Calu3 (cell line): Measurements from ENCODE around the gene ZBTB21. TPM values are rescaled to one million over a fixed set of nuclear protein-coding genes. Genes with fewer than 3 reads are reported as not detected.

ENCODE experiments used
- BruUV-seq: library from RNA; stranded (reverse); fragments of 400-500 nt; replicated peaks from 2 replicates; lab custom pipeline; 2021; lab: Mats Ljungman, UMichigan
- CTCF ChIA-PET: fragments of 300-600 bp; sonication (Branson Sonifier 250); formaldehyde crosslinking; loops from one replicate; lab custom pipeline; 2022; ENCODE audit warnings: antibody characterized with exemption; lab: Charles Lee
- DNase-seq: peaks from one replicate; pipeline ENCODE4 v3.0.0; 2022
- H3K27ac Mint-ChIP-seq: one replicate; pipeline ENCODE4 v1.8.0; 2022; ENCODE audit warnings: mixed read lengths; ENCODE audit not compliant: unreplicated experiment
- H3K27me3 Mint-ChIP-seq: one replicate; pipeline ENCODE4 v1.8.0; 2022; ENCODE audit warnings: mixed read lengths; ENCODE audit not compliant: unreplicated experiment
- H3K36me3 Mint-ChIP-seq: one replicate; pipeline ENCODE4 v1.8.0; 2022; ENCODE audit warnings: mild to moderate bottlenecking, moderate library complexity, mixed read lengths; ENCODE audit not compliant: insufficient read depth, unreplicated experiment
- H3K4me1 Mint-ChIP-seq: one replicate; pipeline ENCODE4 v1.8.0; 2022; ENCODE audit warnings: mild to moderate bottlenecking, low read depth, mixed read lengths; ENCODE audit not compliant: unreplicated experiment
- H3K4me3 Mint-ChIP-seq: one replicate; pipeline ENCODE4 v1.8.0; 2022; ENCODE audit warnings: mild to moderate bottlenecking, low read depth, moderate library complexity, mixed read lengths; ENCODE audit not compliant: unreplicated experiment
- H3K9me3 Mint-ChIP-seq: one replicate; pipeline ENCODE4 v1.8.0; 2022; ENCODE audit warnings: low read depth, mixed read lengths; ENCODE audit not compliant: unreplicated experiment
- intact Hi-C: fragments of 100-400 bp; cut with micrococcal nuclease; formaldehyde crosslinking; loops from one replicate; pipeline ENCODE4 v1.10.0; 2022; ENCODE audit not compliant: unreplicated experiment
- total RNA-seq: library from RNA; stranded (reverse); gene quantifications from 2 replicates; pipeline ENCODE4 v1.2.3, GENCODE V29; 2022
- TF ChIP-seq, protein P1 (sequence below): fragments of 200-600 bp; IDR thresholded peaks from one replicate; pipeline ENCODE4 v1.8.0; 2022; ENCODE audit warnings: antibody characterized with exemption; ENCODE audit not compliant: unreplicated experiment

ZBTB21 gene
- total RNA-seq, 1 experiment from 2014 or later, result 14.5 TPM

DNA sequence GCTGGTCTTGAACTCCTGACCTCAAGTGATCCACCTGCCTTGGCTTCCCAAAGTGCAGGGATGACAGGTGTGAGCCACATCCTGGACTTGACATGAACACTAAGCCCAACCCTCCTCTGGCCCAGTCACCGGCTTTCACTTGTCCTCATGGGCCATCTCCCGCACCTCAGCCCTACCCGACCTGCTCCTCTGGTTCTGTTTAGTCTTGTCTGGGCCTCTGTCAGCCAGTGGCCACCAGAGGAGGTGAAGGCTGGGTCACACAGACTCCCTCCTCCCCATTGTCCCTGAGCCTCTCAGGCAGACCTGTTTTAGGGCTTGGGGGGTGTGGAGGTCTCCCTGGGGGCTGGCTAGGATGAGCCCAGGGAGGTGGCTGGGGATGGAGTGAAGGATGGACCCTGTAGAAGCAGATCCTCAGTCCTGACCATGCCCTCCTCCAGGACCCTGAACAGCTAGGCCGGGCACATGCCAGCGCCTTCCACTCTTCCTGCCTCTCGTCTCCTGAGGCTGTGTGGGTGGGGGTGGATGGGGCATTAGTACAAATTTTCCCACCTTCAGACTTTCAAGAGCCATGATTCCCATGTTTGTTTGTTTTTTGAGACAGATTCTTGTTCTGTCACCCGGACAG, 34.8 kb upstream of the ZBTB21 start:
- H3K27ac Mint-ChIP-seq, result no peak overlapping the region
- H3K4me3 Mint-ChIP-seq, result no peak overlapping the region
- H3K36me3 Mint-ChIP-seq, result no peaks in the 10 kb centered on the region
- TF ChIP-seq, protein P1, sequence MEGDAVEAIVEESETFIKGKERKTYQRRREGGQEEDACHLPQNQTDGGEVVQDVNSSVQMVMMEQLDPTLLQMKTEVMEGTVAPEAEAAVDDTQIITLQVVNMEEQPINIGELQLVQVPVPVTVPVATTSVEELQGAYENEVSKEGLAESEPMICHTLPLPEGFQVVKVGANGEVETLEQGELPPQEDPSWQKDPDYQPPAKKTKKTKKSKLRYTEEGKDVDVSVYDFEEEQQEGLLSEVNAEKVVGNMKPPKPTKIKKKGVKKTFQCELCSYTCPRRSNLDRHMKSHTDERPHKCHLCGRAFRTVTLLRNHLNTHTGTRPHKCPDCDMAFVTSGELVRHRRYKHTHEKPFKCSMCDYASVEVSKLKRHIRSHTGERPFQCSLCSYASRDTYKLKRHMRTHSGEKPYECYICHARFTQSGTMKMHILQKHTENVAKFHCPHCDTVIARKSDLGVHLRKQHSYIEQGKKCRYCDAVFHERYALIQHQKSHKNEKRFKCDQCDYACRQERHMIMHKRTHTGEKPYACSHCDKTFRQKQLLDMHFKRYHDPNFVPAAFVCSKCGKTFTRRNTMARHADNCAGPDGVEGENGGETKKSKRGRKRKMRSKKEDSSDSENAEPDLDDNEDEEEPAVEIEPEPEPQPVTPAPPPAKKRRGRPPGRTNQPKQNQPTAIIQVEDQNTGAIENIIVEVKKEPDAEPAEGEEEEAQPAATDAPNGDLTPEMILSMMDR, result no peak
- intact Hi-C loops, result no loop called here
- H3K9me3 Mint-ChIP-seq, result no peaks in the 10 kb centered on the region
- DNase-seq, result no peak
- BruUV-seq, result no TSS peak
- H3K4me1 Mint-ChIP-seq, result peaks cover 11% of the 10 kb centered on the region
- CTCF ChIA-PET, result interaction anchor here (0.7 kb wide), 2 partner anchors 420 to 563 kb away, joined by 5 to 6 read pairs; no protein-coding TSS in a partner anchor
- H3K27me3 Mint-ChIP-seq, result no peaks in the 10 kb centered on the region

DNA sequence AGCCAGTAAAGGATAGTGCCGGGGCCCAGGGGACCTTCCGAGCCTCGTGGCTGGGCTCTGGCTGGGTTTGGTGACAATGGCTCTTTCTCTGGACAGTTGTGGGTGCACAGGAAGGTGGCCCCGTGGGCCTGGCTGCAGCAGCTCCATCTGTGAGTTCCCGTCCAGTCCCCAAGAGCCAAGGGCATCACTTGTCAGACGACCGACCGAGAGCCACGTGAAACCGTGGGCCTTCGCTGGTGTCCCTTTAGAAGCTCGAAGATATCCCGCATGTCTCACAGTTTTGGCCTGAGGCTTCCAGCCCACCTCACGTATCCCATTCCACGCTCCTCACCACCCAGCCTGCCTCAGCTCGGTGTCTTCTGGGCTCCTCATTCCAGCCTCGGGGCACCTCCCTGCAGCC, 33.8 kb upstream of the ZBTB21 start:
- TF ChIP-seq, protein P1, result no peak
- BruUV-seq, result no TSS peak
- H3K4me3 Mint-ChIP-seq, result no peak overlapping the region
- CTCF ChIA-PET, result no interaction called here
- peaks cover 11% of the 10 kb centered on the region for H3K4me1 Mint-ChIP-seq
- H3K9me3 Mint-ChIP-seq, result no peaks in the 10 kb centered on the region
- peaks cover under 1% of the 10 kb centered on the region for H3K36me3 Mint-ChIP-seq
- intact Hi-C loops, result no loop called here
- H3K27ac Mint-ChIP-seq, result no peak overlapping the region
- no peak for DNase-seq
- peaks cover 2% of the 10 kb centered on the region for H3K27me3 Mint-ChIP-seq

DNA sequence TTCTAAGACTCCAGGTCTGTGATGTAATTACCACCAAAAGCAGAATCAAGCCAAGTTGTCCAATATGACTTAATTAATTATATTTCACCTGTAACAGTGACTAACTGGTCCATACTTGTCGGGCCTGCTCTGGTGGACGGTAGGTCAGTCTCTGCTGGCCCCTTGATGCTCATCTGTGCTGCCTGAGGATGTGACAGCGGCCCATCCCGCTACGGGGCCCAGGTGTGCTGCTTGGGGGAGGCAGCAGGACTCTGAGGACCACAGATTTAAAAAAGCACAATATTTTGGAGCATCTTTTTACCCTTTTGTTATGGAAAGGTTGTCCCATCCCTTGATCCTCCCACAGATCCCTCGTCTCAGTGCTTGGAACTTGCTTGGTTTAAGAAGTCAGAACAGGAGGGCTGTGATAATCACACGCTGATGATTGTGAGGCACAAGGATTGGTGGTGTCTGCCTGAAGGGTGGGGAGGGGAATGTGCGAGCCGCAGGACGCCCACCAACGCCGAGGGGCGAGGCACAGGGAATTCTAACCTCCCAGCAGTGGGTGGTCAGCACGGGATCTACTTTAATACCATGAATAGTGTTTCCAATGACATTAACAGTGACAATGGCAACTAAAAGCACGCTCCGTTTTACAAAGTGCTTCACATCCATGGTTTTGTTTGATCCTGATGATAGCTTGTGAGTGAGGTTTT, 33.2 kb upstream of the ZBTB21 start:
- intact Hi-C loops, result no loop called here

DNA sequence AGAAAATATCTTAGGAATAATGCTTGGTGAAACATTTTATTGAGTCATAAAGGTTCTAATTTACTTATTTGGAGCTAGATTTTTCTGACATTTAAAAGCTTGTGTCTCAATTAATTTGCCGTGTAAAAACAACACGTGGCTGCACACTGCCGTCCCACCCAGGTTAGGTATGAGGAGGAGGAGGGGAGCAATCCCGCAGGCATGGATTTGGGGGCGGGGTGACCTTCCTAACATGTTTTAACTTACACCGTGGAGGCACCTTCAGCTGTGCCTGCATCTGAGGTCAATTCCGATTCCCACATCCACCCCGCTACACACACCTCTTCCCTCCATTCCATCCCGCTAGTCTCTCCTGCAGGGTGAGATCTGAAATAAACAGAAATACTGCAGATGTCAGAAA, 32.5 kb upstream of the ZBTB21 start:
- no peak overlapping the region for H3K27ac Mint-ChIP-seq
- CTCF ChIA-PET, result no interaction called here

More for the DNA sequence above, 33.2 kb upstream of the ZBTB21 start:
- Mint-ChIP-seq H3K36me3 (peaks cover 5% of the 10 kb centered on the region), H3K4me3 (no peak overlapping the region), H3K27ac (no peak overlapping the region), H3K9me3 (no peaks in the 10 kb centered on the region), H3K27me3 (peaks cover 8% of the 10 kb centered on the region), H3K4me1 (peaks cover 11% of the 10 kb centered on the region)
- DNase-seq, result no peak
- TF ChIP-seq, protein P1, result no peak
- no TSS peak for BruUV-seq
- CTCF ChIA-PET, result no interaction called here

More for the DNA sequence above, 32.5 kb upstream of the ZBTB21 start:
- DNase-seq, result no peak
- intact Hi-C loops, result no loop called here
- Mint-ChIP-seq H3K27me3 (peaks cover 12% of the 10 kb centered on the region), H3K9me3 (no peaks in the 10 kb centered on the region), H3K4me1 (peaks cover 11% of the 10 kb centered on the region), H3K36me3 (peaks cover 5% of the 10 kb centered on the region), H3K4me3 (no peak overlapping the region)
- TF ChIP-seq, protein P1, result no peak
- no TSS peak for BruUV-seq
